ENCODE measurements around the gene PDE7B.

DNA sequence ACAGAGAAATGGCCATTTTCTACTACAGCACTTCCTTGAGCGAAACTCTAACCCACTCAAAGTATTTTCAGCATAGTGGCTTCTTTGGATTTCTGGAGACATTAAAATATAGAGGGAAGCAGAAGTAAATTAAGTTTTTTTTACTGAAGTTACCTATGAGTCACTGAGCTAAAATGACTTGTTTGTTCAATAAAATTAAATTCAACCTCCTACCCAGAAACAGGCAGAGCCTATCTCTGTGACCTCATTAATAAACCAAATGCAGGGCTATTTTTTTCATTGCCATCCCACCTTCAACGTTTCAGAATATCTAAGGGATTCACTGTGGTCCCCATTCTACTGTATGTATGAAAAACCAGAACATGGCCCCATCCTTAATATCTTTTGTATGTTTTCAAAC is 265.6 kb downstream of the PDE7B start:
- TF ChIP-seq EZH2 (optimal IDR thresholded peaks at IDR 0.05; ENCODE audit: low read depth, low read length) (no peak), EZH2phosphoT487 (IDR thresholded peaks at IDR 0.05; ENCODE audit: low read length) (no peak)
- TF ChIP-seq, protein P1, sequence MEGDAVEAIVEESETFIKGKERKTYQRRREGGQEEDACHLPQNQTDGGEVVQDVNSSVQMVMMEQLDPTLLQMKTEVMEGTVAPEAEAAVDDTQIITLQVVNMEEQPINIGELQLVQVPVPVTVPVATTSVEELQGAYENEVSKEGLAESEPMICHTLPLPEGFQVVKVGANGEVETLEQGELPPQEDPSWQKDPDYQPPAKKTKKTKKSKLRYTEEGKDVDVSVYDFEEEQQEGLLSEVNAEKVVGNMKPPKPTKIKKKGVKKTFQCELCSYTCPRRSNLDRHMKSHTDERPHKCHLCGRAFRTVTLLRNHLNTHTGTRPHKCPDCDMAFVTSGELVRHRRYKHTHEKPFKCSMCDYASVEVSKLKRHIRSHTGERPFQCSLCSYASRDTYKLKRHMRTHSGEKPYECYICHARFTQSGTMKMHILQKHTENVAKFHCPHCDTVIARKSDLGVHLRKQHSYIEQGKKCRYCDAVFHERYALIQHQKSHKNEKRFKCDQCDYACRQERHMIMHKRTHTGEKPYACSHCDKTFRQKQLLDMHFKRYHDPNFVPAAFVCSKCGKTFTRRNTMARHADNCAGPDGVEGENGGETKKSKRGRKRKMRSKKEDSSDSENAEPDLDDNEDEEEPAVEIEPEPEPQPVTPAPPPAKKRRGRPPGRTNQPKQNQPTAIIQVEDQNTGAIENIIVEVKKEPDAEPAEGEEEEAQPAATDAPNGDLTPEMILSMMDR (IDR thresholded peaks at IDR 0.05; ENCODE audit: low read length) = no peak

Measured in MM.1S (cell line).